Bronchial epithelial cell (primary cell): ENCODE results near the gene PLEKHG3. TPM values are rescaled to one million over a fixed set of nuclear protein-coding genes. Genes with fewer than 3 reads are reported as not detected.

Source experiments
- DNase-seq: peaks from one replicate; pipeline ENCODE4 v3.0.0-alpha.2; 2010; ENCODE audit warnings: low read depth
- FAIRE-seq: peaks from 2 replicates; lab custom pipeline; 2011; peaks lifted over from hg19 to GRCh38; lab: Jason Lieb, UNC
- H3K27me3 ChIP-seq: 2 replicates; pipeline ENCODE4 v1.5.1; 2011; ENCODE audit warnings: low read length; ENCODE audit not compliant: control insufficient read depth, insufficient read depth
- H3K36me3 ChIP-seq: 2 replicates; pipeline ENCODE4 v1.5.1; 2011; ENCODE audit warnings: low read length; ENCODE audit not compliant: control insufficient read depth, insufficient read depth
- H3K4me3 ChIP-seq: 2 replicates; pipeline ENCODE4 v1.5.1; 2011; ENCODE audit warnings: mild to moderate bottlenecking, low read depth, low read length, control low read depth
- total RNA-seq: library from RNA; depleted of rRNA; stranded (reverse); fragments of >200 nt; gene quantifications from 2 replicates; pipeline ENCODE4 v1.2.1, GENCODE V29; 2014
- TF ChIP-seq, protein P1 (sequence below): IDR thresholded peaks from 2 replicates; pipeline ENCODE4 v1.5.1; 2011; ENCODE audit warnings: mild to moderate bottlenecking, moderate library complexity, low read length, control low read depth, inconsistent platforms; ENCODE audit not compliant: insufficient read depth, severe bottlenecking

PLEKHG3 gene
- total RNA-seq, 1 donor from 2014 or later = 32.4 TPM

DNA sequence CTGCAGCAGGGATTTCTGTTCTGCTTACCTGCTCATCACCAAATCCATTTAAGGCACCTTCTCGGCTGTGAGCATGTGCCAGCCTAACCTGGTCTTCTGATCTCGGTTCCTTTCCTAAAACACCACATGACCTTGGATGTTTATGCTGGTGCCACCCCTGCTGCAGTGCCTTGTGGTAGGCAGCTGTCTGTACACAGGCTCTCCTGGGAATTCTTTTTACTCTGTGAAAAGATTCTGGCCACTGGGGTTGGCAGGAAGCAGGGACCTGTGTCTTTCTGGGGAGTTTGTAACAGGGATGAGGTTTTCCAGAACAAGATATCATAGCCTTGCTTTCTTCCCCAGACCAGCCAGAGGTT, 10.4 kb upstream of the PLEKHG3 start:
- Histone ChIP-seq H3K4me3 (no peak overlapping the region), H3K36me3 (no peaks in the 10 kb centered on the region), H3K27me3 (no peaks in the 10 kb centered on the region)
- no peak for FAIRE-seq
- DNase-seq = no peak
- TF ChIP-seq, protein P1, sequence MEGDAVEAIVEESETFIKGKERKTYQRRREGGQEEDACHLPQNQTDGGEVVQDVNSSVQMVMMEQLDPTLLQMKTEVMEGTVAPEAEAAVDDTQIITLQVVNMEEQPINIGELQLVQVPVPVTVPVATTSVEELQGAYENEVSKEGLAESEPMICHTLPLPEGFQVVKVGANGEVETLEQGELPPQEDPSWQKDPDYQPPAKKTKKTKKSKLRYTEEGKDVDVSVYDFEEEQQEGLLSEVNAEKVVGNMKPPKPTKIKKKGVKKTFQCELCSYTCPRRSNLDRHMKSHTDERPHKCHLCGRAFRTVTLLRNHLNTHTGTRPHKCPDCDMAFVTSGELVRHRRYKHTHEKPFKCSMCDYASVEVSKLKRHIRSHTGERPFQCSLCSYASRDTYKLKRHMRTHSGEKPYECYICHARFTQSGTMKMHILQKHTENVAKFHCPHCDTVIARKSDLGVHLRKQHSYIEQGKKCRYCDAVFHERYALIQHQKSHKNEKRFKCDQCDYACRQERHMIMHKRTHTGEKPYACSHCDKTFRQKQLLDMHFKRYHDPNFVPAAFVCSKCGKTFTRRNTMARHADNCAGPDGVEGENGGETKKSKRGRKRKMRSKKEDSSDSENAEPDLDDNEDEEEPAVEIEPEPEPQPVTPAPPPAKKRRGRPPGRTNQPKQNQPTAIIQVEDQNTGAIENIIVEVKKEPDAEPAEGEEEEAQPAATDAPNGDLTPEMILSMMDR = no peak

DNA sequence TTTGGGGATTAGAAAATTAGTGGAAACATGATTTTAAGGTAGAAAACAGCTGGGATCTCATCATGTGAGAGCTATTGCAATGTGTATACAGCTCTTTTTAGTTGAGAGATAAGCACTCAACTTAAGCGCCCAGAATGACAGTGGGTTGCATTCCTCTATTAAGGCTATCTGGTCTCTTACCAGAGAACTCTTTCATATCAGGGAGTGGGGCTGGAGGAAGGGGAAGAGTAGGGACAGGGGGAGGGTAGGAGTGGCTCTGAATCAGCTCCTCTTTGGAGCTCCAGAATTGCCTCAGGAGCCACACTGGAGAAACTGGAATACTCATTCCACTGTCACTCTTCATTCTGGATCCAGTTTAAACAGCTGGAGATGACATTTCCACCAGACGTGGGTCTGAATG, 9.2 kb upstream of the PLEKHG3 start:
- no peak for DNase-seq

DNA sequence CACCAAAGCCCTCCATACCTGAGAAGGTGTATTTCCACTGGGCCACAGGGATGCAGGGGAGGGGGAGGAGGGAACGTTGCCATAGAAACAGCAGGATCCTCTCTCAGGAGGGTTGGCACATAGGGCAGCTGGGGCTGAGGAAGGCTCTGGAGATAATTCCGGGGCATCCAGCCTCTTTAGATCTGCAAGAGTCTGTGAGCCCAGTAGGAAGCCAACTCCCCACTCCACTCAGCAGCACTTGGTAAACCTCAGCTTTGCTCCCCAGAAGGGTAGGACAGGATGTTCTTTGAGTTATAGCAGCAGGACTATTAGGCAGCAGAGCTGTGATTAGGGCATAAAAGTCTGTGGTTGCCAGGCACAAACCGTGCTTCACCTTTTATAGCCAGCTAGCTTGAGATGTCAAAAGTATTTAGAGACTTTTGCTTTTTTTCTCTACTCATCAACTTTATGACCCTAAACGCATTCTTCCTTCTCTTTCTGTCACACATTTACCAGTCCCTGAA, 7.8 kb upstream of the PLEKHG3 start:
- Histone ChIP-seq H3K36me3 (no peaks in the 10 kb centered on the region), H3K4me3 (no peak overlapping the region), H3K27me3 (no peaks in the 10 kb centered on the region)
- TF ChIP-seq, protein P1 = no peak
- no peak for FAIRE-seq
- no peak for DNase-seq

More for the DNA sequence above, 9.2 kb upstream of the PLEKHG3 start:
- Histone ChIP-seq H3K4me3 (no peak overlapping the region), H3K27me3 (no peaks in the 10 kb centered on the region), H3K36me3 (no peaks in the 10 kb centered on the region)
- TF ChIP-seq, protein P1 = no peak
- FAIRE-seq = no peak

DNA sequence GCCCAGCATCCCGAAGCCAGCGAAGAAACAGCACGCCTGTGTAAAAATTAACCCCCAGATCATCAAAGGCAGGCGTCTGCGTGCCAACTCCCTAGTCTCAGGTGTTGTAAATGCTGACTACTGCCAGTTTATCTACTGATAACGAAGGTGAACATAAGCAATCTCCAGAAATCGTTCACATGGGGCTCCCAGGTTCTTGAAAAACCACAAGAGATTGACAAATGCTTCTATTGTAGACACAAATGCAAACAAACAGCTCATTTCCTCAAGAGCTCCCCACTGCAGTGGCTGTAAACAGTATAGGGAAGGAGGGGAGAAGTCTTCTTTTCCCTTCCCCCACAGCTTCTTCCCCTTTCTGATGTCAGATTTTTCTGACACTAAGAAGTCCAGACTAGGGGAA, 5.3 kb upstream of the PLEKHG3 start:
- DNase-seq (peak; percentile 86), FAIRE-seq (no peak)
- H3K4me3 ChIP-seq = no peak overlapping the region
- no peaks in the 10 kb centered on the region for H3K36me3 ChIP-seq
- no peaks in the 10 kb centered on the region for H3K27me3 ChIP-seq
- TF ChIP-seq, protein P1 = no peak

DNA sequence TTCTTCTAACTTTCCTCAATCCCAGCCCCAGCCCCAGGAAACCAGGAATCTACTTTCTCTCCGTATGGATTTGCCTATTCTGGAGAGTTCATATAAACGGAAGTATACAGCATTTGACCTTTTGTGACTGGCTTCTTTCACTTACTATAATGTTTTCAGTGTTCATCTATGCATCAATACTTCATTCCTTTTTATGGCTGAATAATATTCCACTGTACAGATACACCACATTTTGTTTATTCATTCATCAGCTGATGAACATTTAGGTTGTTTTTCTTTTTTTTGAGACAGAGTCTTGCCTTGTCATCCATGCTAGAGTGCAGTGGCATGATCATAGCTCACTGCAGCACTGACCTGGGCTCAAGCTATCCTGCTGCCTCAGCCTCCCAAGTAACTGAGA, 3.9 kb upstream of the PLEKHG3 start:
- DNase-seq (no peak), FAIRE-seq (no peak)
- Histone ChIP-seq H3K36me3 (no peaks in the 10 kb centered on the region), H3K27me3 (no peaks in the 10 kb centered on the region), H3K4me3 (no peak overlapping the region)
- TF ChIP-seq, protein P1 = no peak

DNA sequence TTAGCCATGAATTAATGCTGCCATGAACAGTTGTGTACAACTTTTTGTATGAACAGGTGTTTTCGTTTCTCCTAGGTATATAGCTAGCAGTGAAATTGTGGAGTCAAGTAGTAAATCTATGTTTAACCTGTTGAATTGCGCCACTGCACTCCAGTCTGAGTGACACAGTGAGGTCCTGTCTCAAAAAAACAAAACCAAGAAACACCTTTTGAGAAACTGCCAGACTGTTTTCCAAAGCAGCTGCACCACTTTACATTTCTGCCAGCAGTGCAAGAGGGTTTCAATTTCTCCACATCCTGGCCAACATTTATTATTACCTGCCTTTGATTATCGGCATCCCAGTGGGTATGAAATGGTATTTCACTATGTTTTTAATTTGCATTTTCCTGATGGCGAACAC, 3.3 kb upstream of the PLEKHG3 start:
- no peak overlapping the region for H3K4me3 ChIP-seq
- TF ChIP-seq, protein P1 = no peak
- H3K27me3 ChIP-seq = no peaks in the 10 kb centered on the region
- FAIRE-seq (no peak), DNase-seq (no peak)
- no peaks in the 10 kb centered on the region for H3K36me3 ChIP-seq
